ENCODE results near the gene OR51B6. TPM values are rescaled to one million over a fixed set of nuclear protein-coding genes. Genes with fewer than 3 reads are reported as not detected.
A peak's percentile ranks its signal among the peaks of the same experiment; 100 is the strongest.

OR51B6 gene
- total RNA-seq, 1 experiment from 2014 or later, result not detected

- intact Hi-C loops (cut with micrococcal nuclease), result no loop called here
- no peak overlapping the region for H2AFZ ChIP-seq (ENCODE audit: low read depth, low read length, poor library complexity, severe bottlenecking)
- peaks cover 96% of the 10 kb centered on the region for H3K79me2 ChIP-seq (ENCODE audit: insufficient read depth, low read length)
- H3K27ac ChIP-seq (ENCODE audit: low read depth, low read length), result no peak overlapping the region
- ATAC-seq, result 0 out of 2 replicates have a peak, but pooled peaks have one; percentile 16
- no peak overlapping the region for H3K4me2 ChIP-seq (ENCODE audit: low read length)
- RAD21 ChIA-PET (ENCODE audit: low non-redundant PET in 1 of 2, low total read pairs in 2 of 2, uncharacterized antibody in 2 of 2, unreplicated experiment in 2 of 2), result no interaction called here
- H3K4me1 ChIP-seq (ENCODE audit: control insufficient read depth in 1 of 2, insufficient read depth in 2 of 2, low read length in 2 of 2), result peaks cover 3 to 67% of the 10 kb centered on the region in 2 experiments; a peak in 2 of 4 replicates
- CTCF ChIA-PET, result no interaction called here
- TF ChIP-seq MAX (IDR thresholded peaks at IDR 0.05), result no peak
- no peak for TF ChIP-seq POLR2AphosphoS5 (IDR thresholded peaks at IDR 0.05; ENCODE audit: low read depth, low read length)
- no peak for TF ChIP-seq ATF3 (IDR thresholded peaks at IDR 0.05)
- peak; percentile 12; the same call in 1 of the 2 replicates for TF ChIP-seq RAD21 (IDR thresholded peaks at IDR 0.05; ENCODE audit: low read depth)
- no peak for DNase-seq (ENCODE audit: low read depth, low spot score)
- no peaks in the 10 kb centered on the region for H3K27me3 ChIP-seq (ENCODE audit: insufficient read depth, low read length)
- peaks cover 0 to 26% of the 10 kb centered on the region in 2 experiments; a peak in 2 of 4 replicates for H3K36me3 ChIP-seq (ENCODE audit: control insufficient read depth in 1 of 2, insufficient read depth in 2 of 2, low read length in 2 of 2)
- H3K9me2 ChIP-seq (ENCODE audit: insufficient read depth), result no peaks in the 10 kb centered on the region
- no TSS peak for BruUV-seq (replicated peaks)
- H3K9ac ChIP-seq (ENCODE audit: low read length), result no peak overlapping the region
- no peak overlapping the region for H3K4me3 ChIP-seq (replicated peaks in 1 of 2; ENCODE audit: low read depth in 1 of 2, low read length in 2 of 2)
- no peaks in the 10 kb centered on the region for H3K9me3 ChIP-seq (ENCODE audit: control insufficient read depth in 1 of 2, insufficient read depth in 1 of 2, low read depth in 1 of 2, low read length in 2 of 2)
- H4K20me1 ChIP-seq (ENCODE audit: insufficient read depth), result peaks cover 34% of the 10 kb centered on the region
- POLR2A ChIA-PET, result no interaction called here
Observed at GRCh38 chr11:5369789-5370188, 18.5 kb downstream of the OR51B6 start.

- peak; percentile 36 for DNase-seq (ENCODE audit: low read depth, low spot score)
- peak; percentile 92 for ATAC-seq
- RAD21 ChIA-PET (ENCODE audit: low non-redundant PET in 1 of 2, low total read pairs in 2 of 2, uncharacterized antibody in 2 of 2, unreplicated experiment in 2 of 2), result no interaction called here
- Histone ChIP-seq H2AFZ (ENCODE audit: low read depth, low read length, poor library complexity, severe bottlenecking) (no peak overlapping the region), H3K27ac (ENCODE audit: low read depth, low read length) (no peak overlapping the region; the same call in 1 of the 2 replicates), H3K27me3 (ENCODE audit: insufficient read depth, low read length) (no peaks in the 10 kb centered on the region), H3K36me3 (ENCODE audit: control insufficient read depth in 1 of 2, insufficient read depth in 2 of 2, low read length in 2 of 2) (peaks cover 8 to 49% of the 10 kb centered on the region in 2 experiments; a peak in 3 of 4 replicates), H3K9ac (ENCODE audit: low read length) (no peak overlapping the region), H3K4me2 (ENCODE audit: low read length) (no peak overlapping the region), H3K9me2 (ENCODE audit: insufficient read depth) (no peaks in the 10 kb centered on the region), H4K20me1 (ENCODE audit: insufficient read depth) (peaks cover 40% of the 10 kb centered on the region; the same call in 1 of the 2 replicates), H3K4me1 (ENCODE audit: control insufficient read depth in 1 of 2, insufficient read depth in 2 of 2, low read length in 2 of 2) (peaks cover 0 to 16% of the 10 kb centered on the region in 2 experiments; a peak in 1 of 4 replicates), H3K79me2 (ENCODE audit: insufficient read depth, low read length) (peaks cover 81% of the 10 kb centered on the region), H3K4me3 (replicated peaks in 1 of 2; ENCODE audit: low read depth in 1 of 2, low read length in 2 of 2) (no peak overlapping the region), H3K9me3 (ENCODE audit: control insufficient read depth in 1 of 2, insufficient read depth in 1 of 2, low read depth in 1 of 2, low read length in 2 of 2) (no peaks in the 10 kb centered on the region)
- intact Hi-C loops (cut with micrococcal nuclease), result loop anchor here (1.0 to 10.0 kb wide), 3 partner anchors 177 to 766 kb away; no protein-coding TSS in a partner anchor
- TF ChIP-seq CTCF (IDR thresholded peaks at IDR 0.05 in 2 of 3, conservative IDR thresholded peaks at IDR 0.05 in 1 of 3; ENCODE audit: borderline replicate concordance in 1 of 3, insufficient read depth in 1 of 3, low read depth in 2 of 3, low read length in 2 of 3) (peak; percentile 45 to 82 (median 78); a peak in 5 of 6 replicates), RAD21 (IDR thresholded peaks at IDR 0.05; ENCODE audit: low read depth) (peak; percentile 64), CBX3 (IDR thresholded peaks at IDR 0.05; ENCODE audit: low read depth) (no peak)
- CTCF ChIA-PET, result no interaction called here
- no TSS peak for BruUV-seq (replicated peaks)
- POLR2A ChIA-PET, result no interaction called here
Observed at GRCh38 chr11:5380740-5381342, 29.5 kb downstream of the OR51B6 start.
